ENCODE data around the gene BMP7.

The BMP7 gene

DNA sequence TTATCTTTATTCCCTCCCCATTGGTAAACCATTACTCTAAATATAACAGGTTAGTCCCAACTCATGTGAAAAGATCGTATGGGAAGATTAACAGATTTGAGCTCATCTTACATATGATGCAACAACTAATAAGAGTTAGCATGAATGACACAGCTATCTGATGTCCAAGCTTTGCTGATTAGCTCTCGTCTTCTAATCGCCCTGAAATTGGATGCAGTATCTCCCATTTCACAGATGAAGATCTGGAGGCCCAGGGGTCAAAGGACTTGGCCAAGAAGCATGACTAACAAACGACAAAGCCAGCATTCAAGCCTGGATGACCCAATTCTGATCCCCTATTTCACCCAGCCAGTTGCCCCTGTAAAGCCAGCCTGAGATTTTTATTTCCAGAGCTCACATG, 8.4 kb upstream of the BMP7 start:
- no peak for DNase-seq (ENCODE audit: low spot score)
- TF ChIP-seq, protein P1, sequence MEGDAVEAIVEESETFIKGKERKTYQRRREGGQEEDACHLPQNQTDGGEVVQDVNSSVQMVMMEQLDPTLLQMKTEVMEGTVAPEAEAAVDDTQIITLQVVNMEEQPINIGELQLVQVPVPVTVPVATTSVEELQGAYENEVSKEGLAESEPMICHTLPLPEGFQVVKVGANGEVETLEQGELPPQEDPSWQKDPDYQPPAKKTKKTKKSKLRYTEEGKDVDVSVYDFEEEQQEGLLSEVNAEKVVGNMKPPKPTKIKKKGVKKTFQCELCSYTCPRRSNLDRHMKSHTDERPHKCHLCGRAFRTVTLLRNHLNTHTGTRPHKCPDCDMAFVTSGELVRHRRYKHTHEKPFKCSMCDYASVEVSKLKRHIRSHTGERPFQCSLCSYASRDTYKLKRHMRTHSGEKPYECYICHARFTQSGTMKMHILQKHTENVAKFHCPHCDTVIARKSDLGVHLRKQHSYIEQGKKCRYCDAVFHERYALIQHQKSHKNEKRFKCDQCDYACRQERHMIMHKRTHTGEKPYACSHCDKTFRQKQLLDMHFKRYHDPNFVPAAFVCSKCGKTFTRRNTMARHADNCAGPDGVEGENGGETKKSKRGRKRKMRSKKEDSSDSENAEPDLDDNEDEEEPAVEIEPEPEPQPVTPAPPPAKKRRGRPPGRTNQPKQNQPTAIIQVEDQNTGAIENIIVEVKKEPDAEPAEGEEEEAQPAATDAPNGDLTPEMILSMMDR (IDR thresholded peaks at IDR 0.05): no peak
- H3K4me3 ChIP-seq: no peak overlapping the region

DNA sequence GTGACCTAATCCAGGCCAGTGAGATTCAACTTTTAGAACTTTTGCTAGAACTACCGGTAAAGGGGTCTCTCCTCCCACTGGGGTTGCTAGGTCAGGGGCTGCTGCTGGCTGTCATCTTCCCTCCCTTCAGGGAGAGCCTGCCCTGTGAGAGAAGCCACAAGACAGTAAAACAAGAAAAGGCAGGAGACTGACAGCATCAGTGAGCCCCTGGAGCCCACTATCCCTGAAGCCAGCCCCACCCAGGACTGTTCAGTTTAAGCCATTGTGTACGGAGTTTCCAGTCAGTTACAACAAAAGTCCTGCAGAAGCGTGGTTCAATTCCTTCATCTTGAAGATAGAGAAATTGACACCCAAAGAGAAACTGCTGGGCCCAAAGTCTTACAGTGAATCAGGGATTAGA, 7.9 kb upstream of the BMP7 start:
- no peak overlapping the region for H3K27ac ChIP-seq
- TF ChIP-seq, protein P1 (IDR thresholded peaks at IDR 0.05): no peak
- DNase-seq (ENCODE audit: low spot score): no peak
- no peak overlapping the region for H3K4me3 ChIP-seq

More for the DNA sequence above, 8.4 kb upstream of the BMP7 start:
- no peak overlapping the region for H3K27ac ChIP-seq

DNA sequence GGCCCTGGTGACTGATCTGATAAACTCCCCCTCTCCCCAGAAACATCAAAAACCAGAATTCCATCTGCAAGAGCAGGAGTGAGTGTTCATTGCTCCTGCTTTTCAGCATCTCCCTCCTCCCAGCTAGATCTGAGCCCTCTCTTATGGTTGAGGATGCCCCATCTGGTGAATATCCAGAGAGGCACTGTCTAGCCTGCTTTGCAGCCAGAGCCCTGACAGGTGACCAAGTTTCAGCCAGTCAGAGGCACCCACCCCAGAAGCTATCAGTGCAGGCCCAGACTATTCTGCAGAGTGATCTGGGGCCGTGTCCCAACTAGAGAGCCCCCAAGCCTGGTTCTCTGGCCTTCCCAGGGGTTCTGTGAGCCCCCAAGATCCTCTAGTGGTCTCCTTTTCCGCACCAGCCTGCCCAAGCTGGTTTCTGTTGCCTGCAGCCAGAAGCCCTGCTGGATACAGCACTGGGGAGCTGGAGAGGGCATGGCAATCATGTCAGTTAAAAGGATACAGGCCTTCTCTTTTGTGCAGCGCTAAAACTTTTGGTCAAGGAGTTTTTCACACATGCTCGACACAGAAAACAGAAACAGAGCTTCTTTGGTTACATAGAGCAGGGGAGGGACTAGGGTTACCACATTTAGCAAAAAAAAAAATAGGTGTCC, 6.6 kb upstream of the BMP7 start:
- TF ChIP-seq, protein P1 (IDR thresholded peaks at IDR 0.05): no peak
- H3K27ac ChIP-seq: no peak overlapping the region
- no peak overlapping the region for H3K4me3 ChIP-seq
- DNase-seq (ENCODE audit: low spot score): no peak

DNA sequence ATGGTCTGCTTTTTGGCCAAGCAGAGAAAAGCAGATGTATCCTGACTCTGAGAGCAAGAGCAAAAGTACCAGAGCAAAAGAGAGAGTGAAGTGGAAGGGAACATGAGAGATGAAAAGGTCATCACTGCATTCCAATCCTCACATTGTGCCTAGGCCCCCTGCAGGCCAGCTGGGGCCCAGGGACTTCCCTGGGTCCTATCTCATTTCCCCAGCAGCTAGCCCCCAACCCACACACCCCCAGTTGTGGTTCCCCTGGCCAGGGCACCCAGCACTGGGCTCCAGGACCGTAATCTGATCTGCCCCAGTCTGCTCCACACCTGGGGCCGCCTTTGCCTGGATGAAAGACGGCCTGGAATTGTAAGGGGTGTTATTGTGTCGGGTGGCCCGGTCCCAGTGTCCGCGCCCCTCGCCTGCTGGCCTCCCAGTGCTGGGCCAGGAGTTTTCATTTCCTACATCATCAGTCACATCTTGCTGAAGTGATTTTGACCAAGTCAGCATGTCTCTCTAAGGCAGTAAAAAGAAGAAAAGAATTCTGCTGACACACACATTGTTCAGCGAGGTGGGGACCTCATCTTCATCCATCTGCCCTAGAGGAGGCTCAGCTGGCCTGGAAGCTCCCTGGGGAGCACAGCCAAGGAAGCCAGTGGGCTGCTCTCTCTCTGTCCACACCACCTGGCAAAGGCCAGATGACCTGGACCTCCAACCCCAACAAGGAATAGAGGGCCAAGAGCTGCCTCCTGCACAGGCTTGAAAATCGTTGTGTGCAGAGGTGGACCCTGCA, 4.0 kb upstream of the BMP7 start:
- no peak overlapping the region for H3K27ac ChIP-seq
- no peak overlapping the region for H3K4me3 ChIP-seq
- TF ChIP-seq, protein P1 (IDR thresholded peaks at IDR 0.05): no peak
- DNase-seq (ENCODE audit: low spot score): no peak

DNA sequence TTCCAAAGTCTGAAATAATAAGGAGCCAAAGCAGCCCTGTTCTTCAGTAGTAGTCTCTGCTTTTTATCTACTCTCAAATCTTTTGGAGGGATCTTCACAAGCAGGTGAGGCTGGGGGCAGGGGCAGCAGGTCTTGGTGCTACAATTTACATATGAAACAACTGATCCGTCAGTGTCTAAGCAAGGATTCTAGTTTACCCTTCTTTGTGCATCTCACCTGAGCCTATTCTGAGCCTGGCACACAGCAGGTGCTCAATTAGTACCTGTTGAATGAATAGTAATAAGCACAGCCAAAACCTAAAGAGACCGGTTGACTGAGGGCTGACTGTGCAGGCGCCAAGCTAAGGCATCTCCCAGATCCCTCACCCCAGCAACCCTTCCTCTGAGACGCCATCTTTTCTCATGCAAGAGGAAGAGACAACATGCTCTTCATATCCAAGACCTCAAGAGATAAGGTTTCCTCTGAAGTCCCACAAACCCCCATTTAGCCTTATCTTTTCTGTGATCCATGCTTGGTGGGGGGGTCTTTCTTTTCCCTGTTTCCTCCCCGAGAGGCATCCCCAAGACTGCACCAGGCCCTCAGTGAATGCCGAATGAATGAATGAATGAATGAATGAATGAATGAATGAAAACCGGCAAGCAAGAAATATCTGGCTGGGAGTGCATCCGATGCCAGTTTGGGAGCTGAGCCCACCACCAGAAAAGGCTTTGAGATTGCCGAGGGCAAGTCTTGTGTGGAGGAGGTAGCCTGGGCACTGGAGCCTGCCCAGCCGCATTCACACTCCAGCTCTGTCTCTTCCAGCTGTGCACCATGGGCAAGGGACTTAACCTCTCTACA, 2.9 kb upstream of the BMP7 start:
- Histone ChIP-seq H3K27ac (no peak overlapping the region), H3K4me3 (no peak overlapping the region)
- DNase-seq (ENCODE audit: low spot score): no peak
- TF ChIP-seq, protein P1 (IDR thresholded peaks at IDR 0.05): no peak

DNA sequence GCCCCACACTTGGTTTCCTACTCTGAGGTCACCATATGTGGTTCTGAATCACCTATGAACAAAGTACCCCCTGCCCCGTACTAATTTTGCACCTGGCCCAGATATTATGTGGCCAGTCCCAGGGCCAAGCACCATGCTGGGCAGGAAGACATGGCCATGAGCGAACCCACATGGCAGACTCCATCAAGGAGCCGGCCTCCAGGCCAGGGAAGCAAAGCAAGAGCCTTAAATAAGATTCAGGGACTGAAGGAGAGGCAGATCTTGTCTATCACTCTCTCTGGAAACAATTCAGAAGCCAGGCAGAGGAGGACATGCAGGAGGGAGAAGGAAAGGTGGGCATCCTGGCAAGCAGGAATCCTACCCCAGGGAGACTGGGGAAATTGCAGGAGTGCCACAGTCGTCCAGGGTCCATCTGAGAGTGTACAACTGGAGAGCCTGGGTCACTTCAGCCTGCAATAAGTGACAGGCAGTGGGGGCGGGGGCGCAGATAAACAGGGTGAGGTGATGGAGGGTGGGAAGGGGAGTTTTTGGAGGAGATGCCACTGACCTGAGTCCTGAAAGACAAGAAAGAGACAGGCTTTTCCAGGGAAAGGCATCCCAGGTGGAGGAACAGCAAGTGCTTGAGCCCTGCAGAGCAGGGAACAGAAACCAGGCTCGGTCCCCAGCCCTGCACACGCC, 2.1 kb upstream of the BMP7 start:
- TF ChIP-seq, protein P1 (IDR thresholded peaks at IDR 0.05): no peak
- no peak overlapping the region for H3K27ac ChIP-seq
- H3K4me3 ChIP-seq: no peak overlapping the region
- no peak for DNase-seq (ENCODE audit: low spot score)
